Stimulated activated naive CD8-positive, alpha-beta T cell treated with anti-CD3 and anti-CD28 coated beads, Interleukin-15, Interleukin-2, amounts not matched to agents 100 ng/mL and 50 ng/mL, for 24 hours (primary cell): Measurements from ENCODE around the gene DLEC1.

Experiments
- H3K27ac Mint-ChIP-seq: one replicate; pipeline ENCODE4 v1.8.0; 2021; ENCODE audit warnings: mild to moderate bottlenecking, mixed read lengths
- H3K27me3 Mint-ChIP-seq: one replicate; pipeline ENCODE4 v1.8.0; 2021; ENCODE audit warnings: mixed read lengths
- H3K36me3 Mint-ChIP-seq: one replicate; pipeline ENCODE4 v1.8.0; 2021; ENCODE audit warnings: low read depth, mixed read lengths
- H3K4me1 Mint-ChIP-seq: one replicate; pipeline ENCODE4 v1.8.0; 2021; ENCODE audit warnings: low read depth, mixed read lengths
- H3K4me3 Mint-ChIP-seq: one replicate; pipeline ENCODE4 v1.8.0; 2021; ENCODE audit warnings: mild to moderate bottlenecking, mixed read lengths
- H3K9me3 Mint-ChIP-seq: one replicate; pipeline ENCODE4 v1.8.0; 2021; ENCODE audit warnings: mixed read lengths

The DLEC1 gene

DNA sequence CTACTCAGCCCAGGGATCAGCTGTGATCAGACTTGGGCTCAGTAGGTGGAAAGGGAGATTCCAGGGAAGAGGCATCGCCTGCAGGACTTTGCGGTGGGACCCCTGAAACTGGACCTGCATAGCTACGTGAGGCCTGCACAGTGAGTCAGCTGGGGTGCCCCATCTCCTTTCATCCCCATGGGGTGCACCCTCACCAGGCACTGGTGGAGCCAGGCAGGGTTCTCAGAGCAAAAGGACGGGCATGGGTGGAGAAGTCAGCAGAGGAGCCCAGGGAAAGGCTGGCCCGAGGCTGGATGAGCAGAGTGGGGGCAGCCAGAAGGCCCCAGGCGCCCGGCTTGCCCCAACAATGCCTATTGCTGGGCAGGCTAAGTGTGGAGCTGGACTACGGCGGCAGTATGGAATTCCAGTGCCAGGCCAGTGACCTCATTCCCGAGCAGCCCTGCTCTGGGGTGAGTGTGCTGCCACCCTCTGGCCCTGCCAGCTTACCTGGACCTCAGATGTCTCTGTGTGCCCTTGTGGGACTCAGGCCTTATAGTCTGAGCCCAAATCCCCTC, 78.2 kb downstream of the DLEC1 start:
- H3K36me3 Mint-ChIP-seq, result peaks cover 3% of the 10 kb centered on the region
- H3K4me1 Mint-ChIP-seq, result peaks cover 10% of the 10 kb centered on the region
- H3K4me3 Mint-ChIP-seq, result no peak overlapping the region
- no peaks in the 10 kb centered on the region for H3K27me3 Mint-ChIP-seq
- H3K9me3 Mint-ChIP-seq, result no peaks in the 10 kb centered on the region
- H3K27ac Mint-ChIP-seq, result no peak overlapping the region

DNA sequence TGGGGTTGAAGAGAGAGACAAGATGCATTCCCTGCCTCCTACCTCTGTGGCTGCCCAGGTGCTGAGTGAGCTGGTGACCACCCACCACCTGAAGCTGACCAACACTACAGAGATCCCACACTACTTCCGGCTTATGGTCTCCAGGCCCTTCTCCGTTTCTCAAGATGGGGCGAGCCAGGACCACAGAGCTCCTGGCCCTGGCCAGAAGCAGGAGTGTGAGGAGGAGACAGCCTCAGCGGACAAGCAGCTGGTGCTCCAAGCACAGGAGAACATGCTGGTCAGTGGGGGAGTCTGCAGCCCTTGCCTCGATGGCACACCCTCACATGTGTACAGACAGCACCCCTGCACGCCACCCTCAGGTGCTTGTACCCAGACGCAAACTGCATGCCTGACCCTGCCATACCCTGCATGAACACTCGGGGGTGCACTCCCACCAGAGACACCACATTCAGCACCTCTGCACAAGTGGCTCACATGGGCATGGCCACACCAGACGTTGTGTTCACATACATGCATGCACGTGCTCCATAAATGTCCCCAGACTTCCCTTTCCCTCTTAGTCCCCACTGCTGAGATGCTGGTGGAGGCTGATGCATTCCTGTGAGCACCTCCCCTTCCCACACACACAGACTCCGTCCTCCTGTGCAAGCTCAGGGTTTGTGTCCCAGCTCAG, 78.9 kb downstream of the DLEC1 start:
- no peaks in the 10 kb centered on the region for H3K27me3 Mint-ChIP-seq

DNA sequence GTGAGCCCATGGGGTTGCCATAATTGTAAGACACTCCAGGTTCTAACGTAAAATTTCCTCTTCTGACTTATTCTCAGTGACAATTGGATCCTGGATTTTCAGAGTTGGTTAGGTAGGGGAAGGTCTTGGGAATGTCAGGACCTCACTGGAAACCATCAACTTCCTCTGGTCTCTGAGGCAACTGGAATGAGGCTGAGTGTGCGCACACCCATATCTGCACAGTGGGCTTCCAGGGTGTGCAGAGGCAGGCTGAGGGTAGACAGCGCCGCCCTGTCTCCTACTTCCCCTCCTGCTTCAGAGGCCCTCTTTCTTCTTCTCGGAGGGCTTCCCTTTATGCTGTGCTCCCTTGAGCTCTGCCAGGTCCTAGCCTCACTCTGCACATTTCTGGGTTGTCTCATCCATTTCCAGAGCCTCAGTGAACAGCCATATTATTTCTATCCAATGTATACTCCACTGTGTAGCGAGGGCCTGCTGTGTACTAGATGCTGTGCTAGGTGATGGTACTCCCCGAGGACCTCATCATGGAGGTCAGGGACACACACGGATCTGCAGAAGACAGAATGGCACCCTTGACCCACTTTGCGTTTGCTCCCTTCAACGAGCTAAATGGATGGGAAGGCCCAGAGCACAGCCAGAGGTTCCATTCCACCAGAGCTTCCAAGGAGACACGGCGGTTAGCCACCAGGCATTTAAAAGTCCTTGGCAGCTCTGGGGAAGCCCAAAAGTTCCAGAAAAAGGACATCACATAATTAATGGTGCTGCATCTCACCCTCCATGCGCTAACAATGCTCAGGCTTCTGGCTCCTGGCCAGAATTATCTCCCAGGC, 79.6 kb downstream of the DLEC1 start:
- Mint-ChIP-seq H3K4me1 (peaks cover 21% of the 10 kb centered on the region), H3K9me3 (no peaks in the 10 kb centered on the region), H3K4me3 (no peak overlapping the region), H3K27ac (no peak overlapping the region), H3K27me3 (no peaks in the 10 kb centered on the region), H3K36me3 (peaks cover 14% of the 10 kb centered on the region)

More for the DNA sequence above, 78.9 kb downstream of the DLEC1 start:
- Mint-ChIP-seq H3K9me3 (no peaks in the 10 kb centered on the region), H3K4me1 (peaks cover 16% of the 10 kb centered on the region), H3K4me3 (no peak overlapping the region), H3K27ac (no peak overlapping the region), H3K36me3 (peaks cover 9% of the 10 kb centered on the region)

DNA sequence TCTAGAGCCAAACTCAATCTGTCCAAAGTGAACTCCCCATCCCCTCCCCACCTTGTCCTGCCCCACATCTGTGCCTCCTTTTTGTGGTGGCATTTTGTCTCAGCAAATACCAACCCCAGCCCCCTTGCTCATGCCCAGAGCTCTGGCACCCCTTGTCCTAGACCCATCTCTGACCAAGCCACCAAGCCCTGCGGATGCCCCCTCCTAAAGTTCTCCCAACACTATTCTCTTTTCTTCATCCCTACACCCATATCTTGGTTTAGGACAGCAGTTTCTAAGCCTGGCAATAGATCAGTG, 80.2 kb downstream of the DLEC1 start:
- H3K4me3 Mint-ChIP-seq, result no peak overlapping the region
- peaks cover 19% of the 10 kb centered on the region for H3K36me3 Mint-ChIP-seq
- H3K9me3 Mint-ChIP-seq, result no peaks in the 10 kb centered on the region
- H3K27ac Mint-ChIP-seq, result no peak overlapping the region
- H3K4me1 Mint-ChIP-seq, result peaks cover 21% of the 10 kb centered on the region
- H3K27me3 Mint-ChIP-seq, result no peaks in the 10 kb centered on the region

DNA sequence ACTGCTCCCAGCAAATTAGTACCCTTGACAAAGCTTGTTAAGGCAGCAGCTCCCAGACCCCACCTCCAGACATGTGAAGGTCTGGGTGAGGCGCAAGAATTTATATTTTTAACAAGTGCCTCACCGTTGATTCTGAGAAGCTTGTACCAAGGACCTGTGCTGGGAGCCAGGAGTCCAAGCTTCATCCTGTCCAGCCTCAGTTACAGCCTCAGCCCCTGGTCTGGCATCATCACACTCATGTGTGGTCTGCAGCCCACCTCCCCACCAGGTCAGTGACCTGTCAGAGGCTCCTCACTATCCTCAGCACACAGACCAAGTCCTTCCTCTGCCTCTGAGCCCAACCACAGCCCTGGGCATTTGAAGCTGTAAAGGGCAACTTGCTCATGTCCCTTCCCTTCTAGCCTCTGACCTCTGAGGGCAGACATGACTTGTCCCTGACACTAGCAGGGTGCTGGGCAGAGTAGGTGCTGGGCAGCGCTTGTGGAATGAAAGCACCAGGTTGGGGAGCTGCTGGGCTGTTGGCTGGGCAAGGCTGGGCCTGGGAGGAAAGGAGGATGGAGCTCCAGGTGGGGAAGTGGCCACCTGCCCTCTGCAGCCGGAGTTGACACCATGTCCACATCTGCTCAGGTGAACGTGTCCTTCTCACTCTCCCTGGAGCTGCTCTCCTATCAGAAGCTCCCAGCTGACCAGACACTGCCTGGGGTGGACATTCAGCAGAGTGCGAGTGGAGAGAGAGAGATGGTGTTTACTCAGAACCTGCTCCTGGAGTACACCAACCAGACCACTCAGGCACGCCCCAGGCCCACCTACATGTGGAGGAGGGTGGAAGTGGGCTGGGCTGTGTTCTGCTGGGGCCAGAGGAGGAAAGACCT, 81.0 kb downstream of the DLEC1 start:
- Mint-ChIP-seq H3K27me3 (no peaks in the 10 kb centered on the region), H3K4me3 (no peak overlapping the region), H3K9me3 (no peaks in the 10 kb centered on the region), H3K36me3 (peaks cover 28% of the 10 kb centered on the region), H3K4me1 (peaks cover 18% of the 10 kb centered on the region), H3K27ac (no peak overlapping the region)

DNA sequence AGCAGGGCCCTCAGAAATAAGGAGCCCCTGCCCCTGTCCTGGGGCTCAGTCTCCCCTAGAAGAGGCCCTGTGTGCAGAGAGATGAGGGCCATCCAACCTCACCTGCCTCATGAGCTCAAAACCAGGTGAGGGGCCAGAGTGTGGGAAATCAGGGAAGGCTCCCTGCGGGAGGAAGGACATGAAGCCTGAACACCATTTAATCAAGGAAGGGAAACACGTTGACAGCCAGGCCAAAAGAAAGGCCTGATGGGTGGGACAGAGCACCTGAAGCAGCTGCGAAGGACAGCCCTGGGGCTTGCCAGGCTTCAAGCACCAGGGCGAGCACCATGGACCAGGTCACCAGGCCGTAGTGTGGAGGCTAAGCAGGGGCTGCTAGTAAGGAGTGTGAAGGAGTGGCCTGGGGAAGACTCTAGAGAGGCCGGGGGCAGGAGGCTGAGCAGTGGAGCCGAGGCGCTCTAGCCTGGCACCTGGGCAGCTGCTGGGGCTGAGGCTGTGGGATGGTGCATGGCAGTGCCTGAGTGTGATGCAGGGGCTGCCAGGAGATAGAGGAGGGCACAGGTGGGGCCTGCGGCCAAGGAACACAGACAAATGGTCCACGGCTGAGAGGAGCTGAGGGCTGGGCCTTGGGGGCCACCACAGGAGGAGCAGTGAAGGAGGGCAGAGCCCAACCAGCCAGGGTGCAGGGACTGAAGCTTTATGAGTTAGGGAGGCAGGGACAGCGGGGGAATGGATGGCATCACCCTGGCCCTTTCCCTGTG, 81.9 kb downstream of the DLEC1 start:
- peaks cover 12% of the 10 kb centered on the region for H3K4me1 Mint-ChIP-seq
- no peaks in the 10 kb centered on the region for H3K9me3 Mint-ChIP-seq
- no peaks in the 10 kb centered on the region for H3K27me3 Mint-ChIP-seq
- H3K27ac Mint-ChIP-seq, result no peak overlapping the region
- H3K4me3 Mint-ChIP-seq, result no peak overlapping the region
- H3K36me3 Mint-ChIP-seq, result peaks cover 35% of the 10 kb centered on the region

DNA sequence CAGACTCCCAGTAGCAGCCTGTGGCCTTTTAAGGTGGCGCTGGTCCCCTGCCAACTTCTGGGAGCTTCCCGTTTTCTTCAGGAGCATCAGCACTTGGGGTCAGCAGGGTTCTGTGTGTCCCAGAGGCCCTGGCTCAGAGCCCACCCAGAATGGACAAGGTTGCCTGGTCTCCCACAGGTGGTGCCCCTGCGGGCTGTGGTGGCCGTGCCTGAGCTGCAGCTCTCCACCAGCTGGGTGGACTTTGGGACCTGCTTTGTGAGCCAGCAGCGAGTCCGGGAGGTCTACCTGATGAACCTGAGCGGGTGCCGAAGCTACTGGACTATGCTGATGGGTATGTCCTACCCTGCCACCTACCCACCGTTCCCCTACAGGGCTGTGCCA, 82.4 kb downstream of the DLEC1 start:
- H3K36me3 Mint-ChIP-seq, result peaks cover 35% of the 10 kb centered on the region

DNA sequence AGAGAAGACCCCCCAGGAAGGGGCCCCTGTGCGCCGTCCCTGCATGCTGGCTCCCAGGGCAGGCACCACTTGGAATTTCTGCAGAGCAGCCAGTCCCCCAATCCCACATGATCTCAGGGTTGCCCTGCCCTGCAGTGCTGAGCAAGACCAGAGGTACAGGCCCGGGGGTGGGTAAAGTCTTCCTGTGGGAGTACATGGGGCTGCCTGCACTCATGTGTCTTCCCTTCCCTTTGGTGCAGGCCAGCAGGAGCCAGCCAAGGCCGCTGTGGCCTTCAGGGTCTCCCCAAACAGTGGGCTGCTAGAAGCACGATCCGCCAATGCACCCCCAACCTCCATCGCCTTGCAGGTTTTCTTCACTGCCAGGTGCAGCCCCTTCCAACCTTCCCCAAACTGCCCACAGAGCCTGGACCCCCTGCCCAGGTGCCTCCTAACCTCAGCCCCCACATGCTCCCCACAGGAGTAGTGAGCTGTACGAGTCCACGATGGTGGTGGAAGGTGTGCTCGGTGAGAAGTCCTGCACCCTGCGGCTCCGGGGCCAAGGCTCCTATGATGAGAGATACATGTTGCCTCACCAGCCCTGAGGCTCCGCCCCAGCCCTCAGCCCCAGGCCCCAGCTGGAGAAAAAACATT, 82.9 kb downstream of the DLEC1 start:
- Mint-ChIP-seq H3K36me3 (peaks cover 39% of the 10 kb centered on the region), H3K4me1 (peaks cover 11% of the 10 kb centered on the region), H3K9me3 (no peaks in the 10 kb centered on the region), H3K27me3 (no peaks in the 10 kb centered on the region), H3K27ac (no peak overlapping the region), H3K4me3 (no peak overlapping the region)

More for the DNA sequence above, 82.4 kb downstream of the DLEC1 start:
- H3K27ac Mint-ChIP-seq, result no peak overlapping the region
- no peak overlapping the region for H3K4me3 Mint-ChIP-seq
- no peaks in the 10 kb centered on the region for H3K9me3 Mint-ChIP-seq
- H3K27me3 Mint-ChIP-seq, result no peaks in the 10 kb centered on the region
- H3K4me1 Mint-ChIP-seq, result peaks cover 11% of the 10 kb centered on the region

DNA sequence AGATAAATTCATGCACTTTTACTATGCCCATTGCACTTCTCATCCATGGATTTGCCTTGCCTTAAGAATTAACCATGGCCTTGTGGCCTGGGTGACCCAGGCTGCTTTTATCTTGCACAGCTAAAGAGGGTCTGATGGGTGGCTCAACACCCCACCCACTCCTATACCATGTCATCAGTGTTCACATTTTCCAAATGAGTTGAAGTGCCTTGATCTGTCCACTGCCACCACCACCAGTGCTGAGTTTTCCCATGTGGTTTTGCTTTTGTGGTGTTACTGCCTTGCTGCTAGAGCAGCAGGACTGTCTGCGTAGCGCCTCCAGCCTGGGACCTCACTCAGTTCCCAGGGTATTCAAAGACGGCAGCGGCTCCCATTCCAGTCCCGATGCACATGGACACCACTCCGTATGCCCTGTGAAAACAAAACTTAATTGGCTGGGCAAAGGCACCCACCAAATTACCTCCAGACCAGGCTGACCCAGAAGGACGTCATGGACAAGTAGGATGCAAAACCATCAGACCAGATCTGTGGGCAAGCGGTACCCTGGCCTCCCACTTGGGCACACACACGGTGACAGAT, 83.8 kb downstream of the DLEC1 start:
- Mint-ChIP-seq H3K27me3 (no peaks in the 10 kb centered on the region), H3K4me1 (peaks cover 11% of the 10 kb centered on the region), H3K4me3 (no peak overlapping the region), H3K36me3 (peaks cover 47% of the 10 kb centered on the region), H3K27ac (peak overlapping the region; percentile 61), H3K9me3 (no peaks in the 10 kb centered on the region)

DNA sequence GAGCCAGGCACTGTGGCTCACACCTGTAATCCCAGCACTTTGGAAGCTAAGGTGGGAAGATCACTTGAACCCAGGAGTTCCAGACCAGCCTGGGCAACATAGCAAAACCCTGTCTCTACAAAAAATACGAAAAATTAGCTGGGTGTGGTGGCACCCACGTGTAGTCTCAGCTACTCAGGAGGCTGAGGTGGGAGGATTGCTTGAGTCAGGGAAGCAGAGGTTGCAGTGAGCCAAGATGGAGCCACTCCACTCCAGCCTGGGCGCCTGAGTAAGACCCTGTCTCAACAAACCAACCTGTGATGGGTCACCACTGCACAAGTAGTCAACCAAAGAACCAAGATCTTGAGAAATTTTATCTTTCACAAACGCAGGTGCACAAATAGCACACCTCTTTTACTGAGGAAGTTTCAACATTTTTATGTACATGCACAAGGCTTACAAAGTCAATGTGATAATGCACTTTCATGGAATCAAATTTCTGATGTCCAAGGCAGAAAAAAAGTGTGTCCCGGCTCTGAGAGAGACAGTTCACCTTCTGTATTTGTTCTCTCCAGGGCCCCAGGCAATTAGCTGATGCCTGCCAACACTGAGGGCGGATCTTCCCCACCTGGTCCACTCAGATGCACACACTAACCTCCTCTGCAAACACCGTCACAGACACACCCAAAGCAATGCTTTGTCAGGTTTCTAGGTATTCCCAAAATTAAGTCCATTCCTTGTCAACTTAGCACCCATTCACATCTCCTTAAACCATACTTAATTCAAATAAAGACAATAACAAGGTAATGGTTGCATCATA, 85.5 kb downstream of the DLEC1 start:
- H3K9me3 Mint-ChIP-seq, result no peaks in the 10 kb centered on the region
- H3K4me3 Mint-ChIP-seq, result no peak overlapping the region
- H3K27ac Mint-ChIP-seq, result no peak overlapping the region
- H3K36me3 Mint-ChIP-seq, result peaks cover 52% of the 10 kb centered on the region
- peaks cover 11% of the 10 kb centered on the region for H3K4me1 Mint-ChIP-seq
- H3K27me3 Mint-ChIP-seq, result no peaks in the 10 kb centered on the region

DNA sequence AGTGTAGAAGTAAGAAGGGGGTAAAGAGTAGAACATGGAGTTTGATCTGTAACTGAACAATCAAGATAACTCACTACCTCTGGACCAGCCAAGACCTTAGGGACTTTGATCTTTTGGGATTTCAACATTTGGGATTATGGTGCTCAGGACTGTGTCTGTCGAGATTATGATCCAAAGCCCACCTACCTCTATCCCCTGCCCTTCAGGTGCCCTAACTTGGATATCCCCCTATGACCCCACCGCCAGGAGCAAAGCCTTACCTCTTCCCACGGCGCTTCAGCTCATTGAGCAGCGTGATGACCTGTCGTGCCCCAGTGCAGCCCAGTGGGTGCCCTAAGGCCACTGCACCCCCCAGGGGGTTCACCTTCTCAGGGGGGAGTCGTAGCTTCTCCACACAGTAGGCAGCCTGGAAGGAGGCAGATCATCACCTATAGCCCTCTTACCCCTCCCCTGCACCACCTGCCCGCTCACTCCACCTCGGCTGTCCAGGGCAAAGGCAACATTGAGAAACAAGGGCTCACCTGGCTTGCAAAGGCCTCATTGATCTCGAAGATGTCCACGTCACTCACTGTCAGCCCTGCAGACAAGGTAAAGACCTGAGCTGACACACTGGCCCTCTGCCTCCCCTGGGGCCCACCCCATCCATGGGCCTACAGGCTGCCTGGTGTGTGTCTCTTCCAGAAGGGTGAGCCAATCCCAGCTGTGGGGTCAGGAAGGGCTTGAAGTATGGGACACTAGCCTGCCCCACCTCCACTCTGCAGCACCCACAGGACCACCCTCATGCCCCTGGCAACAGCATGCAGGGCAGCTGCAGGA, 86.5 kb downstream of the DLEC1 start:
- Mint-ChIP-seq H3K27ac (no peak overlapping the region), H3K4me3 (no peak overlapping the region), H3K27me3 (no peaks in the 10 kb centered on the region), H3K4me1 (peaks cover 16% of the 10 kb centered on the region), H3K36me3 (peaks cover 58% of the 10 kb centered on the region), H3K9me3 (no peaks in the 10 kb centered on the region)

DNA sequence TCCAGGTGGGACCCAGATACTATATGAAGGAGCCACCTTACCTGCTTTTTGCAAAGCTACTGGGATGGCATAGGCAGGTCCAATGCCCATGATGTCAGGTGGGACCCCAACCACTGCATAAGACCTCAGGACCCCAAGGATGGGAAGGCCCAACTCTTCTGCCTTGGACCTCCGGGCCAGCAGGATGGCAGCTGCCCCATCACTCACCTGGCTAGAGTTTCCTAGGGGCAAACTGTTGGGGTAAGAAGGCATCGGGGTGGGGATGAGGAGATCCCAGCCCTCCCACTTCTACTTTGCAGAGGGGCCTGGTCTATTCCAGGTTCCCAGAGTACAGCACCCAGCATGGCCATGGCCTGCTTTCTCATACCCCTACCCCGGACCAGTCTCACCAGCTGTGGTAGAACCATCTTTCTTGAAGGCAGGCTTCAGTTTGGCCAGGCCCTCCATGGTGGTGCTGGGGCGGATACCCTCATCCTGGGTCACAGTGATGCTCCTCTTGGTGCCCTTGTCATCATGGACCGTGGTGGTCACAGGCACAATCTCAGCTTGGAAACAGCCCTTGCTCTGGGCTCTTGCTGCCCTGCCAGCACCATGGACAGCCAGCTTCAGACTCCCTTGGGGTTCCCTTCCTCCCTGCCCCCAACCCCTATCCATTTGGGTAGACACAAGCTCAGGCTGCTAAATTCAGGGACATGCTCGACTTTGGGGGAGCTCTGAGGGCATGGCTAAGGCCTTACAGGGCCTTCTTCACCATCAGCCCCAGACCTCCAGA, 87.3 kb downstream of the DLEC1 start:
- Mint-ChIP-seq H3K27ac (no peak overlapping the region), H3K36me3 (peaks cover 64% of the 10 kb centered on the region), H3K4me1 (peaks cover 20% of the 10 kb centered on the region), H3K27me3 (no peaks in the 10 kb centered on the region), H3K9me3 (no peaks in the 10 kb centered on the region), H3K4me3 (no peak overlapping the region)
